ENCODE data around the gene TEAD2.

TEAD2 gene

GRCh38 chr19:49359851-49360820 lies 2.1 kb downstream of the TEAD2 start:
- intact Hi-C loops (cut with DNase I) = loop anchor here (5.0 kb wide), 1 partner anchor 262 kb away; no protein-coding TSS in a partner anchor

GRCh38 chr19:49357186-49357585 lies 5.0 kb downstream of the TEAD2 start:
- intact Hi-C loops (cut with DNase I) = no loop called here

More at GRCh38 chr19:49359851-49360820, 2.1 kb downstream of the TEAD2 start:
- no peak for DNase-seq

GRCh38 chr19:49356382-49356781 lies 5.8 kb downstream of the TEAD2 start:
- DNase-seq = no peak
- intact Hi-C loops (cut with DNase I) = no loop called here

More at GRCh38 chr19:49357186-49357585, 5.0 kb downstream of the TEAD2 start:
- no peak for DNase-seq

- no peak for DNase-seq
- intact Hi-C loops (cut with DNase I) = no loop called here
Measured at GRCh38 chr19:49355909-49356353, 6.3 kb downstream of the TEAD2 start.

- intact Hi-C loops (cut with DNase I) = no loop called here
- no peak for DNase-seq
Measured at GRCh38 chr19:49349567-49349966, 12.6 kb downstream of the TEAD2 start.

GRCh38 chr19:49348305-49349189 lies 13.7 kb downstream of the TEAD2 start:
- no peak for DNase-seq
- intact Hi-C loops (cut with DNase I) = no loop called here

- DNase-seq = peak in 22 of 42 donors; percentile 13 to 63 (median 40)
- intact Hi-C loops (cut with DNase I) = no loop called here
Measured at GRCh38 chr19:49347835-49348234, 14.4 kb downstream of the TEAD2 start.

- intact Hi-C loops (cut with DNase I) = no loop called here
- DNase-seq = no peak
Measured at GRCh38 chr19:49347191-49347590, 15.0 kb downstream of the TEAD2 start.

GRCh38 chr19:49344505-49345423 lies 17.5 kb downstream of the TEAD2 start:
- intact Hi-C loops (cut with DNase I) = no loop called here
- no peak for DNase-seq

- intact Hi-C loops (cut with DNase I) = no loop called here
Measured at GRCh38 chr19:49343123-49343522, 19.1 kb downstream of the TEAD2 start.

GRCh38 chr19:49342291-49342721 lies 19.9 kb downstream of the TEAD2 start:
- intact Hi-C loops (cut with DNase I) = no loop called here
- peak in 2 of 42 donors; percentile 7 for DNase-seq

More at GRCh38 chr19:49343123-49343522, 19.1 kb downstream of the TEAD2 start:
- DNase-seq = no peak

GRCh38 chr19:49340865-49341718 lies 21.1 kb downstream of the TEAD2 start:
- peak in 3 of 42 donors; percentile 2 to 7 (median 6) for DNase-seq
- intact Hi-C loops (cut with DNase I) = no loop called here

GRCh38 chr19:49340069-49340864 lies 21.9 kb downstream of the TEAD2 start:
- intact Hi-C loops (cut with DNase I) = no loop called here
- peak in 5 of 42 donors; percentile 3 to 36 (median 23) for DNase-seq

- intact Hi-C loops (cut with DNase I) = no loop called here
- DNase-seq = peak; percentile 62 to 94 (median 84)
Measured at GRCh38 chr19:49339301-49340068, 22.7 kb downstream of the TEAD2 start.

GRCh38 chr19:49338691-49339300 lies 23.4 kb downstream of the TEAD2 start:
- intact Hi-C loops (cut with DNase I) = no loop called here
- DNase-seq = peak in 40 of 42 donors; percentile 44 to 90 (median 70)
